Loucy (cell line): ENCODE results near the gene C1orf94.

Experiments used
- EZH2phosphoT487 ChIP-seq: fragments of 200-600 bp; IDR thresholded peaks from 2 replicates; pipeline ENCODE4 v1.6.1; 2018; ENCODE audit warnings: antibody characterized with exemption, mild to moderate bottlenecking, moderate library complexity, borderline replicate concordance
- TF ChIP-seq, protein P1 (sequence below): fragments of 200-600 bp; sonication (generic); conservative IDR thresholded peaks from 2 replicates; pipeline ENCODE4 v1.5.1; 2014; ENCODE audit warnings: mild to moderate bottlenecking, antibody characterized with exemption, low read length

DNA sequence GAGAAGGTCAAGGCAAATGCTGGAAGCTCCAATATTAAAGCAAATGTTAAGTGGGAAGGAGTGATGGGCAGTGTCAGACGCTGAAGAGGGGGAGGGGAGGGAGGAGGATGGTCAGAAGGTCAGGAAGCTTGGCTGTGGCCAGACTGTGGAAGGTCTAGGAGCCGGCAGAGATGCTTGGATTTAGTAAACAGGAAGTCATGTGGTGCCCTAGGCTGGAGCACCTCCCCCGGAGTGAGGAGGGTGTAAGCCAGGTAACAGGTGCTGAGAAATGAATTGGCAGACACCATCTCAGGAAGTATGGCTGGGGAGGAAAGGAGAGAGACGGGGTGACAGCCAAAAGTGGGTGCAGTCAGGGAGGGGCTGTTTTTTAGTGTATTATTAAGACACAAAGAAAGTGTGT is 29.4 kb upstream of the C1orf94 start:
- TF ChIP-seq, protein P1, sequence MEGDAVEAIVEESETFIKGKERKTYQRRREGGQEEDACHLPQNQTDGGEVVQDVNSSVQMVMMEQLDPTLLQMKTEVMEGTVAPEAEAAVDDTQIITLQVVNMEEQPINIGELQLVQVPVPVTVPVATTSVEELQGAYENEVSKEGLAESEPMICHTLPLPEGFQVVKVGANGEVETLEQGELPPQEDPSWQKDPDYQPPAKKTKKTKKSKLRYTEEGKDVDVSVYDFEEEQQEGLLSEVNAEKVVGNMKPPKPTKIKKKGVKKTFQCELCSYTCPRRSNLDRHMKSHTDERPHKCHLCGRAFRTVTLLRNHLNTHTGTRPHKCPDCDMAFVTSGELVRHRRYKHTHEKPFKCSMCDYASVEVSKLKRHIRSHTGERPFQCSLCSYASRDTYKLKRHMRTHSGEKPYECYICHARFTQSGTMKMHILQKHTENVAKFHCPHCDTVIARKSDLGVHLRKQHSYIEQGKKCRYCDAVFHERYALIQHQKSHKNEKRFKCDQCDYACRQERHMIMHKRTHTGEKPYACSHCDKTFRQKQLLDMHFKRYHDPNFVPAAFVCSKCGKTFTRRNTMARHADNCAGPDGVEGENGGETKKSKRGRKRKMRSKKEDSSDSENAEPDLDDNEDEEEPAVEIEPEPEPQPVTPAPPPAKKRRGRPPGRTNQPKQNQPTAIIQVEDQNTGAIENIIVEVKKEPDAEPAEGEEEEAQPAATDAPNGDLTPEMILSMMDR = no peak
- no peak for TF ChIP-seq EZH2phosphoT487
